ENCODE results near the gene MAPKBP1. TPM values are rescaled to one million over a fixed set of nuclear protein-coding genes. Genes with fewer than 3 reads are reported as not detected.

Gene MAPKBP1
- total RNA-seq, 1 experiment from 2014 or later = 13.7 TPM

DNA sequence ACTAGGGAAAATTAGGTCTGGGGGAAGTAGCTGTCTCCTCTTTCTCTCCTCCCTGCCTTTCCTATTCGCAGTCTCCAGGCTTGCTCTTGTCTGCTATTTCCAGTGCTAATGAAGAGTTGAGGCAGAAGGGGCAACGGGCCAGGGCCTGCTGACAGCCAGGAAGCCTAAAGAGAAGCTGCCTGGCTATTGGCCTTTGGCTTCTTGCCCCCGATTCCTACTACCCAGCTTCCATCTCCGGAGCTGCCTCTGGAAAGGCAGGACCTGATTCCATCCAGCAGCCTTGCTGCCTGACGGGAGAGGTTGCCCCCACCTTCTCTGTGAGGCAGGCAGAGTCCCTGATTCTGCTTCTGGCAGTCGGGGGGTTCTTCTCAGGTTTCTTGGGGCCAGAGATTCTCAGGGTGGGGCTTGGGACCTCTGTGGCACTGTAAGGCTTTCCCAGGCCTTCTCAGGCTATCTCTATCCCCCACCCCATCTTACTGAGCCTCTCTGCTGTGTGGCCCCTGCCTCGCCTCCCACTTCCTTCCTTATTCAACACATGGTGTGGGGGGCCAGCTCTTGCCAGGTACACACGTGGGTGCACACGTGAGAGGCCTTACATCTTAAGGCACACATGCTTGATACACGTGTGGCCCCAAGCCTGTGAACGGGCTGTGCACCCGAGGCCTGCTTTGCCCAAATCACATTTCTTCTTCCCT, 35.4 kb downstream of the MAPKBP1 start:
- H4K5ac ChIP-seq (ENCODE audit: insufficient read length, low read depth, low read length) = no peak overlapping the region
- no peak overlapping the region for H2BK15ac ChIP-seq (ENCODE audit: low read depth, low read length)
- H3K27ac ChIP-seq (ENCODE audit: insufficient read length, low read depth, low read length) = no peak overlapping the region
- H2BK120ac ChIP-seq (ENCODE audit: low read depth, low read length, poor library complexity, severe bottlenecking) = no peak overlapping the region
- Mint-ChIP-seq H3K27me3 (ENCODE audit: low read depth) (no peaks in the 10 kb centered on the region), H3K4me1 (peaks cover 5 to 16% of the 10 kb centered on the region in 2 experiments), H3K27ac (0 out of 7 replicates have a peak overlapping the region, but pooled peaks of 1 of the 3 experiments have one; percentile 53), H3K9me3 (no peaks in the 10 kb centered on the region; a peak in 1 of 5 replicates), H3K36me3 (ENCODE audit: insufficient read depth in 1 of 3, low read depth in 3 of 3) (no peaks in the 10 kb centered on the region; a peak in 1 of 7 replicates), H3K4me3 (no peak overlapping the region)
- no peaks in the 10 kb centered on the region for H3K79me1 ChIP-seq (ENCODE audit: insufficient read depth, low read depth, low read length, poor library complexity, severe bottlenecking)
- no peak overlapping the region for H4K8ac ChIP-seq (replicated peaks; ENCODE audit: insufficient read length, low read depth, low read length)
- H3T11ph ChIP-seq (ENCODE audit: low read length) = no peak overlapping the region
- no peak overlapping the region for H3K9ac ChIP-seq (ENCODE audit: extremely low read depth, insufficient read length, low read length)
- H3K79me2 ChIP-seq (ENCODE audit: insufficient read depth, low read length) = no peaks in the 10 kb centered on the region
- H2BK12ac ChIP-seq (ENCODE audit: insufficient read length, low read depth, low read length) = no peak overlapping the region
- no peak overlapping the region for H4K91ac ChIP-seq (ENCODE audit: insufficient read length, low read depth, low read length)
- no peak for TF ChIP-seq CTCF (conservative IDR thresholded peaks at IDR 0.05)
- H3K56ac ChIP-seq (ENCODE audit: insufficient read length, low read depth, low read length) = no peak overlapping the region
- no peak overlapping the region for H3K4ac ChIP-seq (ENCODE audit: low read depth, low read length)
- H3K4me2 ChIP-seq (ENCODE audit: insufficient read depth, insufficient read length, low read length) = no peak overlapping the region
- no peak overlapping the region for H3K23ac ChIP-seq (ENCODE audit: insufficient read length, low read depth, low read length)
- no peak overlapping the region for H3K14ac ChIP-seq (ENCODE audit: insufficient read depth, low read length)
- no peaks in the 10 kb centered on the region for H3K4me1 ChIP-seq (ENCODE audit: insufficient read depth, low read length)
- H3K27me3 ChIP-seq (ENCODE audit: insufficient read depth, low read length) = no peaks in the 10 kb centered on the region
- no peaks in the 10 kb centered on the region for H3K9me3 ChIP-seq (ENCODE audit: control insufficient read depth, low read depth, low read length)
- WGBS (ENCODE audit: extremely low coverage, insufficient read length, low lambda C conversion rate) = no CpG with 5 or more reads among the region's 12 CpGs
- no peak overlapping the region for H2AK5ac ChIP-seq (ENCODE audit: insufficient read length, low read length)
- H4K20me1 ChIP-seq (ENCODE audit: control insufficient read depth, insufficient read depth, insufficient read length) = no peaks in the 10 kb centered on the region
- H3K18ac ChIP-seq (ENCODE audit: insufficient read length, low read depth, low read length) = no peak overlapping the region
- H3K23me2 ChIP-seq (ENCODE audit: insufficient read length, low read depth, low read length, poor library complexity, severe bottlenecking) = no peaks in the 10 kb centered on the region
- H2BK20ac ChIP-seq (ENCODE audit: low read depth, low read length, poor library complexity, severe bottlenecking) = no peak overlapping the region
- H2AFZ ChIP-seq (ENCODE audit: low read length) = no peak overlapping the region
- H2BK5ac ChIP-seq (ENCODE audit: insufficient read length, low read length) = no peak overlapping the region
- no peak for DNase-seq
